Measurements from ENCODE around the gene DNAH17. TPM values are rescaled to one million over a fixed set of nuclear protein-coding genes. Genes with fewer than 3 reads are reported as not detected.

DNAH17 gene
- total and polyA plus RNA-seq, 9 donors: 0.35 to 5.2 (median 2.0) TPM

DNA sequence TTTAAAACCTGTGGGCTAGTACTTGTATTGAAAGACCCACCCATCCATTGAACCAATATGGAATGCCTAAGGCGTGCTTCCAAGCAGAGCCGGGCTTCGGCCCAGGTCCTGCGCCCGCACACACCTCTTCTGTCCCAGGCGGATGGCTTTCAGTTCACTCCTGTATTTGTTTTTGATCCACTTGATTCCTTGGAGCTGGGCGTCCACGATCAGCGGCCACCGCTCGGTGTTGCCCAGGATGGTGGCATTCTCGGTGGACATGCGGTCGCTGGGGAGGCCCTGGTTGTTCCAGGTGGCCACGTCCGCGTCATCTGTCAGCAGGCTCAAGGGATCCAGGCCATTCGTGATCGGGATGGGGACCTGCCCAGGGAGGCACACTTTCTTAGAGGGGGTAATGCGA is 122.8 kb downstream of the DNAH17 start:
- H3K4me3 ChIP-seq (ENCODE audit: low read length): no peak overlapping the region
- no peak for DNase-seq
- H3K9me3 ChIP-seq (replicated peaks; ENCODE audit: control insufficient read depth, low read depth, low read length): no peaks in the 10 kb centered on the region
- H3K36me3 ChIP-seq (ENCODE audit: control insufficient read depth, insufficient read depth, low read length): no peaks in the 10 kb centered on the region
- H3K4me1 ChIP-seq (ENCODE audit: control insufficient read depth, insufficient read depth, low read length): peaks cover 25% of the 10 kb centered on the region
- WGBS (ENCODE audit: insufficient coverage): 94% methylated on average over 15 of the region's 20 CpGs
- no peaks in the 10 kb centered on the region for H3K27me3 ChIP-seq (ENCODE audit: control insufficient read depth, insufficient read depth, low read length)
- H3K27ac ChIP-seq (ENCODE audit: low read length): no peak overlapping the region

- no peaks in the 10 kb centered on the region for H3K36me3 ChIP-seq (ENCODE audit: control insufficient read depth, insufficient read depth, low read length)
- WGBS (ENCODE audit: insufficient coverage): 61% methylated on average over 6 of the region's 7 CpGs
Measured at GRCh38 chr17:78451753-78452152, 125.4 kb downstream of the DNAH17 start.

GRCh38 chr17:78450696-78451345 is 126.4 kb downstream of the DNAH17 start:
- H3K9me3 ChIP-seq (replicated peaks; ENCODE audit: control insufficient read depth, low read depth, low read length): no peaks in the 10 kb centered on the region
- peak overlapping the region; percentile 68 for H3K27ac ChIP-seq (ENCODE audit: low read length)
- DNase-seq: peak; percentile 90
- WGBS (ENCODE audit: insufficient coverage): 31% methylated on average over 17 of the region's 20 CpGs
- H3K4me1 ChIP-seq (ENCODE audit: control insufficient read depth, insufficient read depth, low read length): peaks cover 26% of the 10 kb centered on the region
- H3K27me3 ChIP-seq (ENCODE audit: control insufficient read depth, insufficient read depth, low read length): no peaks in the 10 kb centered on the region
- no peaks in the 10 kb centered on the region for H3K36me3 ChIP-seq (ENCODE audit: control insufficient read depth, insufficient read depth, low read length)
- H3K4me3 ChIP-seq (ENCODE audit: low read length): no peak overlapping the region

More at GRCh38 chr17:78451753-78452152, 125.4 kb downstream of the DNAH17 start:
- DNase-seq: no peak
- Histone ChIP-seq H3K4me3 (ENCODE audit: low read length) (no peak overlapping the region), H3K27ac (ENCODE audit: low read length) (no peak overlapping the region), H3K4me1 (ENCODE audit: control insufficient read depth, insufficient read depth, low read length) (peaks cover 26% of the 10 kb centered on the region), H3K9me3 (replicated peaks; ENCODE audit: control insufficient read depth, low read depth, low read length) (no peaks in the 10 kb centered on the region), H3K27me3 (ENCODE audit: control insufficient read depth, insufficient read depth, low read length) (no peaks in the 10 kb centered on the region)

DNA sequence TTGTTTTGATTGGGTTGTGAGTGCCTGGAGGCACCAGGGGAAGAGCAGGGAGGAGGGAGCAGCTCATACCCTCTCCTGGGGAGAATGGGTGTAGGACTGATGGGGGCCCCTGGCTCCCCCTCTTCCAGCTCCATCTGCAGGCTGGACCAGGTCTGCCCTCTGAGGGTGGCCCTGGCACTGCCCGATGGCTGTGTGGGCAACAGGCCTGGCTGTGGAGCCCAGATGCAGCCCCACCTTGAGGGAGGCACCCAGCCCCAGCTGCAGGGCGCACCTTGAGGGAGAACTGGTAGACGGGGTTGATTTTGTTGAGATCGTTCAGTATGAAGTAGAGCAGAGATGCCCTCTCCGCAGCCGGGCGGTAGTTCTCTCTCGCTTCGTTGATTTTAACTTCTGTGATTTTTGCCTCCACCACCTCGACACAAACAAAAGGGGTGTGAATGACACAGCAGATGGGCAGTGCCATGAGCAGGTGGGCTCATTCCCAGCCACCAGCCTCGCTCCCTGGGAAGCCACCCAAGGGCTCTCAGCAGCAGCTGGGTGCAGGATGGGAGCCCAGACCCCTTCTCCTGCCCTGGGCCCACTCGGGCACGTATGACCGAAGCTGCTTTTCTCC is 127.1 kb downstream of the DNAH17 start:
- H3K4me1 ChIP-seq (ENCODE audit: control insufficient read depth, insufficient read depth, low read length): peaks cover 26% of the 10 kb centered on the region
- peak overlapping the region; percentile 49 for H3K27ac ChIP-seq (ENCODE audit: low read length)
- H3K4me3 ChIP-seq (ENCODE audit: low read length): no peak overlapping the region
- no peaks in the 10 kb centered on the region for H3K9me3 ChIP-seq (replicated peaks; ENCODE audit: control insufficient read depth, low read depth, low read length)
- DNase-seq: no peak
- H3K36me3 ChIP-seq (ENCODE audit: control insufficient read depth, insufficient read depth, low read length): no peaks in the 10 kb centered on the region
- 84% methylated on average over 12 of the region's 14 CpGs for WGBS (ENCODE audit: insufficient coverage)
- no peaks in the 10 kb centered on the region for H3K27me3 ChIP-seq (ENCODE audit: control insufficient read depth, insufficient read depth, low read length)

- Histone ChIP-seq H3K36me3 (ENCODE audit: control insufficient read depth, insufficient read depth, low read length) (no peaks in the 10 kb centered on the region), H3K27me3 (ENCODE audit: control insufficient read depth, insufficient read depth, low read length) (no peaks in the 10 kb centered on the region), H3K27ac (ENCODE audit: low read length) (no peak overlapping the region), H3K4me3 (ENCODE audit: low read length) (no peak overlapping the region), H3K9me3 (replicated peaks; ENCODE audit: control insufficient read depth, low read depth, low read length) (no peaks in the 10 kb centered on the region), H3K4me1 (ENCODE audit: control insufficient read depth, insufficient read depth, low read length) (peaks cover 34% of the 10 kb centered on the region)
- WGBS (ENCODE audit: insufficient coverage): 80% methylated on average over 1 of the region's 5 CpGs
- DNase-seq: no peak
Measured at GRCh38 chr17:78448356-78448993, 128.7 kb downstream of the DNAH17 start.

GRCh38 chr17:78446833-78447232 is 130.4 kb downstream of the DNAH17 start:
- H3K36me3 ChIP-seq (ENCODE audit: control insufficient read depth, insufficient read depth, low read length): no peaks in the 10 kb centered on the region
- no peak overlapping the region for H3K4me3 ChIP-seq (ENCODE audit: low read length)
- DNase-seq: no peak

GRCh38 chr17:78444392-78444791 is 132.8 kb downstream of the DNAH17 start:
- no peak for DNase-seq
- Histone ChIP-seq H3K27me3 (ENCODE audit: control insufficient read depth, insufficient read depth, low read length) (peaks cover 5% of the 10 kb centered on the region), H3K4me1 (ENCODE audit: control insufficient read depth, insufficient read depth, low read length) (peaks cover 19% of the 10 kb centered on the region), H3K27ac (ENCODE audit: low read length) (no peak overlapping the region), H3K36me3 (ENCODE audit: control insufficient read depth, insufficient read depth, low read length) (no peaks in the 10 kb centered on the region), H3K4me3 (ENCODE audit: low read length) (no peak overlapping the region), H3K9me3 (replicated peaks; ENCODE audit: control insufficient read depth, low read depth, low read length) (no peaks in the 10 kb centered on the region)
- WGBS (ENCODE audit: insufficient coverage): 81% methylated on average over 19 of the region's 20 CpGs

More at GRCh38 chr17:78446833-78447232, 130.4 kb downstream of the DNAH17 start:
- WGBS (ENCODE audit: insufficient coverage): 95% methylated on average over 3 of the region's 7 CpGs
- Histone ChIP-seq H3K4me1 (ENCODE audit: control insufficient read depth, insufficient read depth, low read length) (peaks cover 38% of the 10 kb centered on the region), H3K9me3 (replicated peaks; ENCODE audit: control insufficient read depth, low read depth, low read length) (no peaks in the 10 kb centered on the region), H3K27ac (ENCODE audit: low read length) (no peak overlapping the region), H3K27me3 (ENCODE audit: control insufficient read depth, insufficient read depth, low read length) (peaks cover 5% of the 10 kb centered on the region)

DNA sequence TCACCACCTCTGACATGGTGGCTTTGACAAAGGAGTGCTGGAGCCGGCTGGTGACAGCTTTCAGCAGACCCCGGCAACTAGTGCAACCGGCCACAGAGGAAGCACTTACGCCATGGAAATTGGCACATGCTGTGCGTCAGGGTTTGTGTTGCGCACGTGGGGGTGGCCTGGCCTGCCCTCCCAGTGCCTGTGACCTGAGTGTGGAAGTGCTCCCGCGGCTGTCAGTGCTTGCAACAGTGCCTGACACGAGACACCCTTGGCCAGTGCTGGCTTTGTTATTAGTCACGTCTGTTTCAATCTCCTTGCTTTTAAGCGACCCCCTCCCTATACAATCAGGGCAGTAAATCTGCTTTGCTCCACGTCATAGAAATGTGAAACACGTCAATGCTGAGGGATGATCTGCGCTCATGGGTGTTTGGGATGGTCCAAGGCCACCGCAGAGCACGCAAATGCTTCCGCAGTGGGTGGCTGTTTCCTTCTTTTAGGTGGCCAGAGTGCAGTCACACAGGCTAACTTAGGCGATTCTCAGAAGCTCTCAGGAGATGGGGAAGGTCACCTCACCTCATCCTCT is 134.5 kb downstream of the DNAH17 start:
- peak; percentile 80 for DNase-seq
- 52% methylated on average over 18 of the region's 19 CpGs for WGBS (ENCODE audit: insufficient coverage)
- no peaks in the 10 kb centered on the region for H3K36me3 ChIP-seq (ENCODE audit: control insufficient read depth, insufficient read depth, low read length)
- H3K4me1 ChIP-seq (ENCODE audit: control insufficient read depth, insufficient read depth, low read length): peaks cover 18% of the 10 kb centered on the region
- no peaks in the 10 kb centered on the region for H3K9me3 ChIP-seq (replicated peaks; ENCODE audit: control insufficient read depth, low read depth, low read length)
- H3K27me3 ChIP-seq (ENCODE audit: control insufficient read depth, insufficient read depth, low read length): peaks cover 5% of the 10 kb centered on the region
- no peak overlapping the region for H3K4me3 ChIP-seq (ENCODE audit: low read length)
- H3K27ac ChIP-seq (ENCODE audit: low read length): no peak overlapping the region

- Histone ChIP-seq H3K4me3 (ENCODE audit: low read length) (no peak overlapping the region), H3K27ac (ENCODE audit: low read length) (no peak overlapping the region), H3K9me3 (replicated peaks; ENCODE audit: control insufficient read depth, low read depth, low read length) (no peaks in the 10 kb centered on the region), H3K4me1 (ENCODE audit: control insufficient read depth, insufficient read depth, low read length) (peaks cover 18% of the 10 kb centered on the region), H3K27me3 (ENCODE audit: control insufficient read depth, insufficient read depth, low read length) (peaks cover 5% of the 10 kb centered on the region), H3K36me3 (ENCODE audit: control insufficient read depth, insufficient read depth, low read length) (no peaks in the 10 kb centered on the region)
- 63% methylated on average over 4 of the region's 12 CpGs for WGBS (ENCODE audit: insufficient coverage)
- no peak for DNase-seq
Measured at GRCh38 chr17:78441271-78441971, 135.8 kb downstream of the DNAH17 start.
